Gastrocnemius medialis (tissue), 4 donors: Measurements from ENCODE around the gene RARA.

Experiments used
- POLR2A ChIP-seq, 2 donors: fragments of 450-650 bp; IDR thresholded peaks; one replicate each; pipeline ENCODE4 v1.6.1; 2017; ENCODE audit warnings: antibody characterized with exemption in 2 of 2, mild to moderate bottlenecking in 2 of 2, moderate library complexity in 2 of 2
- TF ChIP-seq, protein P1 (sequence below), 5 experiments: fragments of 450-650 bp in 3 of 5; fragments of 200-600 bp in 2 of 5; sonication (generic) in 2 of 5; IDR thresholded peaks in 4 of 5; conservative IDR thresholded peaks in 1 of 5; 1 replicate in 4 of 5; 2 replicates in 1 of 5; pipeline ENCODE4 v1.5.1; 2016 to 2019; ENCODE audit warnings: antibody characterized with exemption in 5 of 5, mild to moderate bottlenecking in 3 of 5, moderate library complexity in 3 of 5

DNA sequence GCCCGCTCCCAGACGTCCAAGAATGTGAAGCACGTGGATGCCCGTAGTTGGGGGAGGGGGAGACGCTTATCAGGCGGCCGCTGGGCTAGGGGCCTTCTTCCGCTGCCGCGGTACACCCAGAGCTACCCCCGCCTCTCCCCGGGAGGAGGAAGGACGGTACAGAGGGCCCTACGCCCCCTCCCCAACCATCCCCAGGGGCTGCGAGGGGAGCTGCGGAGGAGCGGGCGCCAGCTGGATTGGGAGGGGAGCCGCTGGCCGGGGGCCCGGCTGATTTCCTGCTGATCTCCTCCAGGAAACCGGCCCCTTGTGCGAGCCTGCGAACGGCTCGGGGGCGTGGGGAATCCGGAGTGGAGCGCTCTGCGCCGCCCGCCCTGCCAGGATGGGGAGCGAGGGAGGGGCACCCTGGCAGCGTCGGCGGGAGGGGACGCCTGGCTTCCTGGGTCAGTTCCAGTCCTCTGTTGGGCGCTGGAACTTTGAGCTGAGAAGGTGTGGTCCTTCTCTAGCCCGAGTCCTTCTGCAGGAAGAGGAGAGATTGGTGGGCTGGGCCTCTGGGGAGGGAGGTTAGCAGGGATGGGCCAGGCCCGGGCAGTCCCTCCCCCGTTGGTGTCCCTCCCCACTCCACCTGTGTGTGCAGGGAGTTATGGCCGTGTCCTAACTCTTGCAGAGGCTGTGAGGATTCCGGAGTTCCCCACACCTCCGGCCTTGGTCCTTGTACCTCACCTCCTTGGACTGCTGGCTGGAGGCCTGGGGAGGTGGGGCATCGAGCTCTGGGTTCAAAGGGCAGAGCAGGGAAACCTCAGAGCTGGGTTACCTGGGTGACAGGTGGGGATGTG, 36.4 kb downstream of the RARA start:
- TF ChIP-seq, protein P1, sequence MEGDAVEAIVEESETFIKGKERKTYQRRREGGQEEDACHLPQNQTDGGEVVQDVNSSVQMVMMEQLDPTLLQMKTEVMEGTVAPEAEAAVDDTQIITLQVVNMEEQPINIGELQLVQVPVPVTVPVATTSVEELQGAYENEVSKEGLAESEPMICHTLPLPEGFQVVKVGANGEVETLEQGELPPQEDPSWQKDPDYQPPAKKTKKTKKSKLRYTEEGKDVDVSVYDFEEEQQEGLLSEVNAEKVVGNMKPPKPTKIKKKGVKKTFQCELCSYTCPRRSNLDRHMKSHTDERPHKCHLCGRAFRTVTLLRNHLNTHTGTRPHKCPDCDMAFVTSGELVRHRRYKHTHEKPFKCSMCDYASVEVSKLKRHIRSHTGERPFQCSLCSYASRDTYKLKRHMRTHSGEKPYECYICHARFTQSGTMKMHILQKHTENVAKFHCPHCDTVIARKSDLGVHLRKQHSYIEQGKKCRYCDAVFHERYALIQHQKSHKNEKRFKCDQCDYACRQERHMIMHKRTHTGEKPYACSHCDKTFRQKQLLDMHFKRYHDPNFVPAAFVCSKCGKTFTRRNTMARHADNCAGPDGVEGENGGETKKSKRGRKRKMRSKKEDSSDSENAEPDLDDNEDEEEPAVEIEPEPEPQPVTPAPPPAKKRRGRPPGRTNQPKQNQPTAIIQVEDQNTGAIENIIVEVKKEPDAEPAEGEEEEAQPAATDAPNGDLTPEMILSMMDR (IDR thresholded peaks at IDR 0.05 in 4 of 5, conservative IDR thresholded peaks at IDR 0.05 in 1 of 5) = no peak
- TF ChIP-seq POLR2A (IDR thresholded peaks at IDR 0.05) = peak; percentile 10 to 17
